IMR-90 (cell line): ENCODE data around the gene TTC1. TPM values are rescaled to one million over a fixed set of nuclear protein-coding genes. Genes with fewer than 3 reads are reported as not detected.

ENCODE experiments used
- ATAC-seq: fragments of 200-7000 bp; cut with Tn5 transposase; 2 replicates; pipeline ENCODE4 v1.9.1; 2020; ENCODE audit warnings: low read depth, mild to moderate bottlenecking, moderate library complexity
- BruUV-seq: library from RNA; stranded (reverse); fragments of 400-500 nt; replicated peaks from 2 replicates; lab custom pipeline; 2021; lab: Mats Ljungman, UMichigan
- CTCF ChIA-PET: fragments of 300-600 bp; formaldehyde crosslinking; extraction: SDS; loops from one replicate; lab custom pipeline; 2021; ENCODE audit warnings: antibody characterized with exemption; lab: Yijun Ruan, JAX
- POLR2A ChIA-PET: fragments of 300-600 bp; sonication (Branson Sonifier 250); formaldehyde crosslinking; loops from one replicate; lab custom pipeline; 2022; ENCODE audit warnings: antibody characterized with exemption; ENCODE audit not compliant: unreplicated experiment; lab: Charles Lee
- DNase-seq: peaks from one replicate; pipeline ENCODE4 v3.0.0; 2013
- H2AFZ ChIP-seq: replicated peaks from 2 replicates; pipeline ENCODE3; 2013; ENCODE audit warnings: low read length, mild to moderate bottlenecking; ENCODE audit not compliant: poor library complexity
- H2AK5ac ChIP-seq: 2 replicates; pipeline ENCODE4 v1.6.1; 2013; ENCODE audit warnings: low read depth, low read length, inconsistent platforms
- H2AK9ac ChIP-seq: replicated peaks from 2 replicates; pipeline ENCODE3; 2013; ENCODE audit warnings: mild to moderate bottlenecking, low read depth, low read length, moderate library complexity; ENCODE audit not compliant: poor library complexity
- H2BK120ac ChIP-seq: 2 replicates; pipeline ENCODE4 v1.6.1; 2013; ENCODE audit warnings: low read depth, low read length, inconsistent platforms
- H2BK15ac ChIP-seq: 3 replicates; pipeline ENCODE4 v1.6.1; 2013; ENCODE audit warnings: low read depth, low read length, inconsistent platforms
- H2BK20ac ChIP-seq: 2 replicates; pipeline ENCODE4 v1.6.1; 2013; ENCODE audit warnings: low read depth, mild to moderate bottlenecking, inconsistent platforms, low read length, moderate library complexity
- H2BK5ac ChIP-seq: 2 replicates; pipeline ENCODE4 v1.6.1; 2013; ENCODE audit warnings: mild to moderate bottlenecking, low read depth, low read length, inconsistent platforms; ENCODE audit not compliant: poor library complexity, severe bottlenecking
- H3K14ac ChIP-seq: replicated peaks from 2 replicates; pipeline ENCODE4 v1.6.1; 2013; ENCODE audit warnings: low read depth, low read length, inconsistent platforms
- H3K18ac ChIP-seq: 2 replicates; pipeline ENCODE4 v1.6.1; 2013; ENCODE audit warnings: low read depth, low read length, control low read depth
- H3K23ac ChIP-seq: 2 replicates; pipeline ENCODE4 v1.6.1; 2013; ENCODE audit warnings: low read depth, low read length, inconsistent platforms
- H3K27ac ChIP-seq: 2 replicates; pipeline ENCODE4 v1.5.1; 2013; ENCODE audit warnings: mild to moderate bottlenecking, control low read depth, low read length; ENCODE audit not compliant: insufficient read depth
- H3K27me3 ChIP-seq: 2 replicates; pipeline ENCODE4 v1.6.1; 2013; ENCODE audit warnings: low read length; ENCODE audit not compliant: control insufficient read depth, insufficient read depth
- H3K36me3 ChIP-seq: 2 replicates; pipeline ENCODE4 v1.6.1; 2013; ENCODE audit warnings: low read length, mixed read lengths; ENCODE audit not compliant: control insufficient read depth, insufficient read depth
- H3K4ac ChIP-seq: 2 replicates; pipeline ENCODE4 v1.6.1; 2013; ENCODE audit warnings: low read depth, low read length, inconsistent platforms
- H3K4me1 ChIP-seq: 2 replicates; pipeline ENCODE4 v1.6.1; 2013; ENCODE audit warnings: low read length, mixed read lengths; ENCODE audit not compliant: control insufficient read depth, insufficient read depth
- H3K4me2 ChIP-seq: 2 replicates; pipeline ENCODE4 v1.6.1; 2013; ENCODE audit warnings: low read depth, mild to moderate bottlenecking, control low read depth, low read length, moderate library complexity
- H3K4me3 ChIP-seq: 2 replicates; pipeline ENCODE4 v1.5.1; 2013; ENCODE audit warnings: low read depth, mild to moderate bottlenecking, control low read depth, low read length, moderate library complexity; ENCODE audit not compliant: insufficient read depth
- H3K56ac ChIP-seq: 2 replicates; pipeline ENCODE4 v1.6.1; 2013; ENCODE audit warnings: low read length, inconsistent platforms; ENCODE audit not compliant: insufficient read depth; ENCODE audit errors: extremely low read depth
- H3K79me1 ChIP-seq, 2 experiments: 2 replicates each; pipeline ENCODE4 v1.6.1; 2013; ENCODE audit warnings: low read length in 2 of 2, inconsistent platforms in 1 of 2, low read depth in 1 of 2
- H3K9ac ChIP-seq: 2 replicates; pipeline ENCODE4 v1.6.1; 2013; ENCODE audit warnings: low read depth, low read length, control low read depth
- H3K9me1 ChIP-seq: 2 replicates; pipeline ENCODE4 v1.6.1; 2013; ENCODE audit warnings: low read length, inconsistent platforms; ENCODE audit not compliant: insufficient read depth
- H3K9me3 ChIP-seq: 2 replicates; pipeline ENCODE4 v1.6.1; 2013; ENCODE audit warnings: low read length; ENCODE audit not compliant: control insufficient read depth, insufficient read depth
- H4K20me1 ChIP-seq: 2 replicates; pipeline ENCODE4 v1.6.1; 2013; ENCODE audit warnings: low read length, inconsistent platforms; ENCODE audit not compliant: insufficient read depth
- H4K5ac ChIP-seq: 2 replicates; pipeline ENCODE4 v1.6.1; 2013; ENCODE audit warnings: mild to moderate bottlenecking, low read depth, low read length, control low read depth
- H4K8ac ChIP-seq, 2 experiments: 2 replicates each; pipeline ENCODE4 v1.6.1; 2013; ENCODE audit warnings: low read depth in 2 of 2, low read length in 2 of 2, control low read depth in 1 of 2, inconsistent platforms in 1 of 2
- H4K91ac ChIP-seq: 2 replicates; pipeline ENCODE4 v1.6.1; 2013; ENCODE audit warnings: low read depth, low read length, inconsistent platforms; ENCODE audit not compliant: insufficient read depth
- CEBPB ChIP-seq: IDR thresholded peaks from 2 replicates; pipeline ENCODE4 v1.6.1; 2012; ENCODE audit warnings: low read depth, low read length, improper control_type of control experiment
- CHD1 ChIP-seq: IDR thresholded peaks from 2 replicates; pipeline ENCODE4 v1.6.1; 2012; ENCODE audit warnings: low read depth, low read length, improper control_type of control experiment
- FOS ChIP-seq: fragments of 150-350 bp; IDR thresholded peaks from 2 replicates; pipeline ENCODE4 v1.6.1; 2016; ENCODE audit warnings: low read depth, low read length
- MAFK ChIP-seq: IDR thresholded peaks from 2 replicates; pipeline ENCODE4 v1.6.1; 2012; ENCODE audit warnings: low read depth, low read length, improper control_type of control experiment
- MAZ ChIP-seq: IDR thresholded peaks from 2 replicates; pipeline ENCODE4 v1.6.1; 2012; ENCODE audit warnings: low read depth, mild to moderate bottlenecking, low read length, improper control_type of control experiment, moderate library complexity, borderline replicate concordance
- MXI1 ChIP-seq: IDR thresholded peaks from 2 replicates; pipeline ENCODE4 v1.6.1; 2012; ENCODE audit warnings: low read depth, mild to moderate bottlenecking, low read length, moderate library complexity, borderline replicate concordance
- POLR2A ChIP-seq: IDR thresholded peaks from 2 replicates; pipeline ENCODE4 v1.6.1; 2012; ENCODE audit warnings: mild to moderate bottlenecking, low read depth, low read length
- RAD21 ChIP-seq: IDR thresholded peaks from 2 replicates; pipeline ENCODE4 v1.6.1; 2012; ENCODE audit warnings: low read length, improper control_type of control experiment
- RCOR1 ChIP-seq: IDR thresholded peaks from 2 replicates; pipeline ENCODE4 v1.6.1; 2012; ENCODE audit warnings: mild to moderate bottlenecking, low read length, improper control_type of control experiment; ENCODE audit not compliant: insufficient replicate concordance
- RFX5 ChIP-seq: IDR thresholded peaks from 2 replicates; pipeline ENCODE4 v1.8.0; 2012; ENCODE audit warnings: low read depth, mild to moderate bottlenecking, low read length, moderate library complexity
- SMC3 ChIP-seq: fragments of 150-350 bp; IDR thresholded peaks from 2 replicates; pipeline ENCODE4 v1.6.1; 2016; ENCODE audit warnings: low read depth, mild to moderate bottlenecking, antibody characterized with exemption, low read length, moderate library complexity
- WGBS, 2 experiments: methylation state at CpG; one replicate each; pipeline versions ENCODE4 v1.1.5 to v1.1.7; 2013; ENCODE audit warnings: missing lambda C conversion rate in 2 of 2; ENCODE audit not compliant: insufficient read length in 1 of 2; ENCODE audit errors: extremely low coverage in 2 of 2; 5-methylcytosine and 5-hydroxymethylcytosine counted together
- dilution Hi-C: fragments of 300-500 bp; cut with HindIII; formaldehyde crosslinking; loops from one replicate; pipeline ENCODE4 v1.14.3; 2018; ENCODE audit warnings: low sequenced_read_pairs; ENCODE audit not compliant: unreplicated experiment
- in situ Hi-C: fragments of 300-500 bp; cut with MboI; formaldehyde crosslinking; loops from 3 replicates; pipeline ENCODE4 v1.14.3; 2019; ENCODE audit warnings: low sequenced_read_pairs, inconsistent platforms, mixed read lengths
- intact Hi-C: fragments of 100-400 bp; cut with micrococcal nuclease; formaldehyde crosslinking; loops from 2 replicates; pipeline ENCODE4 v1.10.0; 2022
- polyA plus RNA-seq, 3 experiments: library from polyadenylated mRNA; depleted of rRNA; stranded (reverse); fragments of >200 nt; gene quantifications; 2 replicates each; pipeline ENCODE4 v1.2.3, GENCODE V29; 2012; ENCODE audit warnings: low replicate concordance in 1 of 3
- total RNA-seq: library from RNA; depleted of rRNA; stranded (reverse); fragments of >200 nt; gene quantifications from 2 replicates; pipeline ENCODE4 v1.2.3, GENCODE V29; 2012
- TF ChIP-seq, protein P1 (sequence below): fragments of 150-350 bp; IDR thresholded peaks from 2 replicates; pipeline ENCODE4 v1.6.1; 2016; ENCODE audit warnings: low read depth, mild to moderate bottlenecking, low read length, moderate library complexity, borderline replicate concordance
- TF ChIP-seq, protein P2 (sequence below): conservative IDR thresholded peaks from 2 replicates; pipeline ENCODE4 v1.5.1; 2012; ENCODE audit warnings: mild to moderate bottlenecking, low read depth, low read length, improper control_type of control experiment

The TTC1 gene
- total and polyA plus RNA-seq, 2 of the 4 experiments (the other 2 are of a cell fraction), result 23.1 to 41.1 TPM

DNA sequence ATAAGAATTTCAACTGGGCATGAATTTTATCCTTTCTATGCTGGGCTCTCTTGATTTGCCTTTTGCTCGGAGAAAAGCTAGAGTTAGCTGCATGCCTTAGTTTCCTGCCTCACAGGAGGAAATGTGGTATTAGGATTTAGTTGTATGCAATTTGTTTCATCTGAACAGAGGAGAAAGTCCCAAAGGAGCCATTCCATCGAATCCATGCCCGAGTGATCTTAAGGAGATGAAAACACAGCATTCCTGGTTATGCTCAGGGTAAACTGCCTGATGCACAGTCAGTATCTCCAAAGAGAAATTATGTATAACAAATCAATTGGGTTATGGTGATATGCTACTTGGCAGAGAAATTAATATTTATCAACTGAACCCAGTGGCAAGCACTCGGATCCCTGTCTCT lies 51.1 kb downstream of the TTC1 start:
- ChIA-PET POLR2A (no interaction called here), CTCF (no interaction called here)
- no peak overlapping the region for H3K4me3 ChIP-seq
- no peak overlapping the region for H2AFZ ChIP-seq
- no peaks in the 10 kb centered on the region for H3K9me3 ChIP-seq
- H3K9me1 ChIP-seq, result peaks cover 18% of the 10 kb centered on the region; the same call in 1 of the 2 replicates
- intact Hi-C loops, result no loop called here
- no peak for TF ChIP-seq RCOR1
- TF ChIP-seq SMC3, result no peak
- TF ChIP-seq, protein P1, sequence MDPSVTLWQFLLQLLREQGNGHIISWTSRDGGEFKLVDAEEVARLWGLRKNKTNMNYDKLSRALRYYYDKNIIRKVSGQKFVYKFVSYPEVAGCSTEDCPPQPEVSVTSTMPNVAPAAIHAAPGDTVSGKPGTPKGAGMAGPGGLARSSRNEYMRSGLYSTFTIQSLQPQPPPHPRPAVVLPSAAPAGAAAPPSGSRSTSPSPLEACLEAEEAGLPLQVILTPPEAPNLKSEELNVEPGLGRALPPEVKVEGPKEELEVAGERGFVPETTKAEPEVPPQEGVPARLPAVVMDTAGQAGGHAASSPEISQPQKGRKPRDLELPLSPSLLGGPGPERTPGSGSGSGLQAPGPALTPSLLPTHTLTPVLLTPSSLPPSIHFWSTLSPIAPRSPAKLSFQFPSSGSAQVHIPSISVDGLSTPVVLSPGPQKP, result no peak
- no peak for TF ChIP-seq MXI1
- TF ChIP-seq POLR2A, result no peak
- no peak for TF ChIP-seq MAFK
- TF ChIP-seq RFX5, result no peak
- no peak for TF ChIP-seq CEBPB
- no peak for TF ChIP-seq RAD21
- TF ChIP-seq, protein P2, sequence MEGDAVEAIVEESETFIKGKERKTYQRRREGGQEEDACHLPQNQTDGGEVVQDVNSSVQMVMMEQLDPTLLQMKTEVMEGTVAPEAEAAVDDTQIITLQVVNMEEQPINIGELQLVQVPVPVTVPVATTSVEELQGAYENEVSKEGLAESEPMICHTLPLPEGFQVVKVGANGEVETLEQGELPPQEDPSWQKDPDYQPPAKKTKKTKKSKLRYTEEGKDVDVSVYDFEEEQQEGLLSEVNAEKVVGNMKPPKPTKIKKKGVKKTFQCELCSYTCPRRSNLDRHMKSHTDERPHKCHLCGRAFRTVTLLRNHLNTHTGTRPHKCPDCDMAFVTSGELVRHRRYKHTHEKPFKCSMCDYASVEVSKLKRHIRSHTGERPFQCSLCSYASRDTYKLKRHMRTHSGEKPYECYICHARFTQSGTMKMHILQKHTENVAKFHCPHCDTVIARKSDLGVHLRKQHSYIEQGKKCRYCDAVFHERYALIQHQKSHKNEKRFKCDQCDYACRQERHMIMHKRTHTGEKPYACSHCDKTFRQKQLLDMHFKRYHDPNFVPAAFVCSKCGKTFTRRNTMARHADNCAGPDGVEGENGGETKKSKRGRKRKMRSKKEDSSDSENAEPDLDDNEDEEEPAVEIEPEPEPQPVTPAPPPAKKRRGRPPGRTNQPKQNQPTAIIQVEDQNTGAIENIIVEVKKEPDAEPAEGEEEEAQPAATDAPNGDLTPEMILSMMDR, result no peak
- TF ChIP-seq FOS, result no peak
- no peak for TF ChIP-seq MAZ
- no peak for TF ChIP-seq CHD1
- no peak overlapping the region for H3K27ac ChIP-seq
- no peak overlapping the region for H3K56ac ChIP-seq
- WGBS, 2 experiments, result no CpG with 5 or more reads among the region's 4 CpGs
- H2AK9ac ChIP-seq, result no peak overlapping the region
- ATAC-seq (no peak), DNase-seq (no peak)
- H2BK15ac ChIP-seq, result no peak overlapping the region
- no peak overlapping the region for H3K14ac ChIP-seq
- H2BK5ac ChIP-seq, result no peak overlapping the region
- H4K8ac ChIP-seq, result no peak overlapping the region
- H3K9ac ChIP-seq, result no peak overlapping the region
- peaks cover 9 to 24% of the 10 kb centered on the region in 2 experiments for H3K79me1 ChIP-seq
- no peak overlapping the region for H2BK20ac ChIP-seq
- no peaks in the 10 kb centered on the region for H4K20me1 ChIP-seq
- H2BK120ac ChIP-seq, result no peak overlapping the region
- no TSS peak for BruUV-seq
- no peak overlapping the region for H3K4ac ChIP-seq
- no peaks in the 10 kb centered on the region for H3K27me3 ChIP-seq
- no peak overlapping the region for H4K5ac ChIP-seq
- no peak overlapping the region for H2AK5ac ChIP-seq
- H4K91ac ChIP-seq, result no peak overlapping the region
- in situ Hi-C loops, result no loop called here
- H3K4me1 ChIP-seq, result no peaks in the 10 kb centered on the region
- no peak overlapping the region for H3K18ac ChIP-seq
- H3K36me3 ChIP-seq, result peaks cover 30% of the 10 kb centered on the region
- no peak overlapping the region for H3K4me2 ChIP-seq
- dilution Hi-C loops, result no loop called here
- no peak overlapping the region for H3K23ac ChIP-seq
